Endothelial cell of umbilical vein (primary cell): ENCODE measurements around the gene ZNF530. TPM values are rescaled to one million over a fixed set of nuclear protein-coding genes. Genes with fewer than 3 reads are reported as not detected.

Source experiments
- BruUV-seq: library from RNA; stranded (reverse); fragments of 400-500 nt; replicated peaks from 2 replicates; lab custom pipeline; 2021; lab: Mats Ljungman, UMichigan
- CTCF ChIA-PET: fragments of 300-600, 350-600 bp; sonication (Branson Sonifier 250); formaldehyde crosslinking; loops from one replicate; lab custom pipeline; 2021; ENCODE audit warnings: antibody characterized with exemption, inconsistent platforms; lab: Charles Lee
- POLR2A ChIA-PET: fragments of 300-600, 350-600 bp; sonication (Branson Sonifier 250); formaldehyde crosslinking; loops from one replicate; lab custom pipeline; 2021; ENCODE audit warnings: antibody characterized with exemption, inconsistent platforms; lab: Charles Lee
- DNase-seq: peaks from one replicate; pipeline ENCODE4 v3.0.0-alpha.2; 2011; ENCODE audit warnings: low read depth, low spot score
- FAIRE-seq: peaks from 2 replicates; lab custom pipeline; 2011; peaks lifted over from hg19 to GRCh38; lab: Jason Lieb, UNC
- H2AFZ ChIP-seq: 2 replicates; pipeline ENCODE4 v1.6.0; 2012; ENCODE audit warnings: low read depth, low read length, control low read depth, inconsistent platforms
- H3K27ac ChIP-seq: 2 replicates; pipeline ENCODE4 v1.5.1; 2011; ENCODE audit warnings: low read depth, mild to moderate bottlenecking, control low read depth, low read length, moderate library complexity; ENCODE audit not compliant: insufficient read depth
- H3K27me3 ChIP-seq, 2 experiments: 2 replicates each; pipeline versions ENCODE4 v1.6.0 to v1.6.1; 2011; ENCODE audit warnings: low read length in 2 of 2, mixed read lengths in 1 of 2; ENCODE audit not compliant: control insufficient read depth in 2 of 2, insufficient read depth in 2 of 2
- H3K36me3 ChIP-seq, 2 experiments: 2 replicates in 1 of 2; 3 replicates in 1 of 2; pipeline ENCODE4 v1.5.1; 2011; ENCODE audit warnings: low read length in 2 of 2, mild to moderate bottlenecking in 1 of 2, moderate library complexity in 1 of 2; ENCODE audit not compliant: control insufficient read depth in 2 of 2, insufficient read depth in 2 of 2; ENCODE audit errors: extremely low read depth in 1 of 2
- H3K4me1 ChIP-seq: 3 replicates; pipeline ENCODE4 v1.5.1; 2011; ENCODE audit warnings: mild to moderate bottlenecking, low read length; ENCODE audit not compliant: control insufficient read depth, insufficient read depth; ENCODE audit errors: extremely low read depth
- H3K4me2 ChIP-seq: 2 replicates; pipeline ENCODE4 v1.6.1; 2011; ENCODE audit warnings: low read length, control low read depth, mixed read lengths; ENCODE audit not compliant: insufficient read depth
- H3K4me3 ChIP-seq, 3 experiments: fragments of 200-600 bp in 1 of 3; sonication (generic), shearing (Covaris generic) in 1 of 3; replicated peaks in 1 of 3; 2 replicates each; pipeline ENCODE4 v1.5.1; 2011 to 2016; ENCODE audit warnings: control low read depth in 3 of 3, low read length in 3 of 3, mild to moderate bottlenecking in 2 of 3, inconsistent platforms in 1 of 3, low read depth in 1 of 3, moderate library complexity in 1 of 3; ENCODE audit not compliant: insufficient read depth in 1 of 3
- H3K79me2 ChIP-seq: 2 replicates; pipeline ENCODE4 v1.6.0; 2012; ENCODE audit warnings: low read length, inconsistent platforms; ENCODE audit not compliant: control insufficient read depth, insufficient read depth
- H3K9ac ChIP-seq: replicated peaks from 2 replicates; pipeline ENCODE3; 2011; ENCODE audit warnings: low read length, control low read depth; ENCODE audit not compliant: insufficient read depth; ENCODE audit errors: extremely low read depth
- H3K9me1 ChIP-seq: replicated peaks from 3 replicates; pipeline ENCODE4 v1.6.0; 2011; ENCODE audit warnings: mild to moderate bottlenecking, low read length; ENCODE audit not compliant: control insufficient read depth, insufficient read depth; ENCODE audit errors: extremely low read depth
- H3K9me3 ChIP-seq: replicated peaks from 2 replicates; pipeline ENCODE4 v1.5.1; 2012; ENCODE audit warnings: low read length, inconsistent platforms; ENCODE audit not compliant: control insufficient read depth, insufficient read depth
- H4K20me1 ChIP-seq: replicated peaks from 2 replicates; pipeline ENCODE3; 2011; ENCODE audit warnings: mild to moderate bottlenecking, low read length; ENCODE audit not compliant: control insufficient read depth, insufficient read depth; ENCODE audit errors: extremely low read depth
- EZH2 ChIP-seq: IDR thresholded peaks from 2 replicates; pipeline ENCODE4 v1.6.1; 2012; ENCODE audit warnings: borderline replicate concordance, low read depth, mild to moderate bottlenecking, moderate library complexity, low read length, inconsistent platforms; ENCODE audit not compliant: severe bottlenecking
- FOS ChIP-seq: IDR thresholded peaks from 2 replicates; pipeline ENCODE4 v1.6.1; 2011; ENCODE audit warnings: mild to moderate bottlenecking, low read length, moderate library complexity, borderline replicate concordance; ENCODE audit not compliant: insufficient read depth
- GATA2 ChIP-seq: IDR thresholded peaks from 2 replicates; pipeline ENCODE4 v1.7.0; 2011; ENCODE audit warnings: low read depth, mild to moderate bottlenecking, moderate library complexity, mixed read lengths, low read length; ENCODE audit not compliant: insufficient read length, insufficient read depth
- JUN ChIP-seq: IDR thresholded peaks from 2 replicates; pipeline ENCODE4 v1.6.1; 2011; ENCODE audit warnings: borderline replicate concordance, low read depth; ENCODE audit not compliant: insufficient read length, insufficient read depth
- MYC ChIP-seq: IDR thresholded peaks from one replicate; pipeline ENCODE4 v1.6.1; 2011; ENCODE audit warnings: mild to moderate bottlenecking, low read depth, low read length
- POLR2A ChIP-seq: IDR thresholded peaks from 2 replicates; pipeline ENCODE4 v1.6.1; 2012; ENCODE audit warnings: low read depth, mild to moderate bottlenecking, control low read depth, low read length
- POLR2AphosphoS5 ChIP-seq: IDR thresholded peaks from 2 replicates; pipeline ENCODE4 v1.6.1; 2012; ENCODE audit warnings: low read depth, mild to moderate bottlenecking, control low read depth, low read length, moderate library complexity; ENCODE audit not compliant: insufficient read depth
- dilution Hi-C: fragments of 300-500 bp; cut with MboI; formaldehyde crosslinking; loops from one replicate; pipeline ENCODE4 v1.15.0; 2019; ENCODE audit warnings: low sequenced_read_pairs; ENCODE audit not compliant: extremely low pct_ligation_motif_present
- intact Hi-C: fragments of 100-400 bp; cut with micrococcal nuclease; formaldehyde crosslinking; loops from one replicate; pipeline ENCODE4 v1.10.0; 2022
- polyA plus RNA-seq, 4 experiments: library from polyadenylated mRNA; depleted of rRNA in 3 of 4; stranded (reverse) in 3 of 4; unstranded in 1 of 4; fragments of >200 nt; gene quantifications; 2 replicates each; pipeline versions ENCODE4 v1.2.1 to v1.2.3, GENCODE V29; 2011 to 2012; ENCODE audit warnings: missing spikeins in 1 of 4
- total RNA-seq: library from RNA; stranded (reverse); gene quantifications from 2 replicates; pipeline ENCODE4 v1.2.3, GENCODE V29; 2021
- TF ChIP-seq, protein P1 (sequence below), 2 donors: IDR thresholded peaks; 1 replicate in 1 of 2; 2 replicates in 1 of 2; pipeline ENCODE4 v1.5.1; 2011; ENCODE audit warnings: low read length in 2 of 2, mild to moderate bottlenecking in 2 of 2, moderate library complexity in 2 of 2, control low read depth in 1 of 2, inconsistent platforms in 1 of 2, low read depth in 1 of 2; ENCODE audit not compliant: insufficient read depth in 1 of 2; ENCODE audit errors: extremely low read depth in 1 of 2
- TF ChIP-seq, protein P2 (sequence below): IDR thresholded peaks from 2 replicates; pipeline ENCODE4 v1.6.1; 2011; ENCODE audit not compliant: insufficient read depth, insufficient read length

The ZNF530 gene
- total and polyA plus RNA-seq, 2 donors (not counting 3 experiments of a cell fraction or from before 2014, with no cell fraction given) = 1.5 to 4.0 TPM

DNA sequence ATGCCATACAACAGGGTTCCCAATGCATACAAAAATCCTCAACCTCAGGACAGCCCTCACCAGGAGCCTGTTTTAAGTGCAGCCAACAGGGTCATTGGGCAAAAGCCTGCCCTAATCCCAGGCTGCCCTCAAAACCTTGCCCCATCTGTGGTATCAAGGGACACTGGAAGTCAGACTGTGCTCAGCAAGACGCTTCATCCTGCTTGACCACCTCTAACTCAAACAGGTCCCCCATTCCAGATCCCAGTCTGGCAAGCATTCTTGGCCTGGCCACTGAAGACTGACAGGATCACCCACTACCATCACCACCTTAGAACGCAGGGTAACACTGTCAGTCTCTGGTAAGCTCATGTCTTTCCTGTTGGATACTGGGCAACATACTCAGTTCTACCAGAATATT is 54.0 kb downstream of the ZNF530 start:
- no peaks in the 10 kb centered on the region for H4K20me1 ChIP-seq
- BruUV-seq = no TSS peak

More for the DNA sequence above, 54.0 kb downstream of the ZNF530 start:
- Histone ChIP-seq H3K9me1 (no peaks in the 10 kb centered on the region), H2AFZ (no peak overlapping the region), H3K36me3 (no peaks in the 10 kb centered on the region), H3K9me3 (no peaks in the 10 kb centered on the region), H3K4me3 (no peak overlapping the region), H3K9ac (no peak overlapping the region), H3K79me2 (no peaks in the 10 kb centered on the region), H3K27me3 (no peaks in the 10 kb centered on the region), H3K4me1 (no peaks in the 10 kb centered on the region), H3K4me2 (no peak overlapping the region), H3K27ac (no peak overlapping the region)
- intact Hi-C loops (no loop called here), dilution Hi-C loops (no loop called here)
- POLR2A ChIA-PET = no interaction called here
- TF ChIP-seq, protein P1, sequence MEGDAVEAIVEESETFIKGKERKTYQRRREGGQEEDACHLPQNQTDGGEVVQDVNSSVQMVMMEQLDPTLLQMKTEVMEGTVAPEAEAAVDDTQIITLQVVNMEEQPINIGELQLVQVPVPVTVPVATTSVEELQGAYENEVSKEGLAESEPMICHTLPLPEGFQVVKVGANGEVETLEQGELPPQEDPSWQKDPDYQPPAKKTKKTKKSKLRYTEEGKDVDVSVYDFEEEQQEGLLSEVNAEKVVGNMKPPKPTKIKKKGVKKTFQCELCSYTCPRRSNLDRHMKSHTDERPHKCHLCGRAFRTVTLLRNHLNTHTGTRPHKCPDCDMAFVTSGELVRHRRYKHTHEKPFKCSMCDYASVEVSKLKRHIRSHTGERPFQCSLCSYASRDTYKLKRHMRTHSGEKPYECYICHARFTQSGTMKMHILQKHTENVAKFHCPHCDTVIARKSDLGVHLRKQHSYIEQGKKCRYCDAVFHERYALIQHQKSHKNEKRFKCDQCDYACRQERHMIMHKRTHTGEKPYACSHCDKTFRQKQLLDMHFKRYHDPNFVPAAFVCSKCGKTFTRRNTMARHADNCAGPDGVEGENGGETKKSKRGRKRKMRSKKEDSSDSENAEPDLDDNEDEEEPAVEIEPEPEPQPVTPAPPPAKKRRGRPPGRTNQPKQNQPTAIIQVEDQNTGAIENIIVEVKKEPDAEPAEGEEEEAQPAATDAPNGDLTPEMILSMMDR (IDR thresholded peaks at IDR 0.05; ENCODE audit: extremely low read depth in 1 of 2, insufficient read depth in 1 of 2, low read depth in 1 of 2, low read length in 2 of 2) = no peak
- TF ChIP-seq POLR2AphosphoS5 (no peak), EZH2 (no peak), MYC (no peak), GATA2 (no peak), POLR2A (no peak), JUN (no peak), FOS (no peak)
- TF ChIP-seq, protein P2, sequence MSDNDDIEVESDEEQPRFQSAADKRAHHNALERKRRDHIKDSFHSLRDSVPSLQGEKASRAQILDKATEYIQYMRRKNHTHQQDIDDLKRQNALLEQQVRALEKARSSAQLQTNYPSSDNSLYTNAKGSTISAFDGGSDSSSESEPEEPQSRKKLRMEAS = no peak
- DNase-seq (no peak), FAIRE-seq (no peak)
- CTCF ChIA-PET = no interaction called here
